KG1 (cell line): Measurements from ENCODE around the gene TSPAN13.

Source experiments
- DNase-seq: peaks from one replicate; lab custom pipeline; 2025; lab: John Stamatoyannopoulos, UW

TSPAN13 gene

GRCh38 chr7:16812542-16813231 lies 59.1 kb downstream of the TSPAN13 start:
- DNase-seq = no peak

- DNase-seq = no peak
Measured at GRCh38 chr7:16813232-16813616, 59.7 kb downstream of the TSPAN13 start.

DNA sequence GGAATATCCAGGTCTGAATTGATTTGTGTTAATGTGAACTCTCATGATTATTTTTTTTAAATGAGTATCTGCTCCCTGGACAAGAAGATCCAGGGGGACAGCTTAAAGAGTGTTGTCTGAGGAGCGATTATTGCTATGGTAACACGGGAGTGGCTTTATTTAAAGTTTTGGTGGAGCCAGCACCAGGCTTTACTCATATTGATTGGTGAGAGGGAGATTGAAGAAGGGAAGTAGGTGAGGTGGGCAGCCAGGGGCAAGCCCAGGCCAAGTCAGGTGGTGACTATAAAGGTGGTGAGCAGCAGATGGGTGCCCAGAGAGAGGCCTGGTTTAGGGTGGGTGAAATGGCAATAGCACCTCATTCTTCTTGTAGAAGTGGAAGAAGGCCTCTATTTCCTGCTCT lies 61.4 kb downstream of the TSPAN13 start:
- DNase-seq = no peak

DNA sequence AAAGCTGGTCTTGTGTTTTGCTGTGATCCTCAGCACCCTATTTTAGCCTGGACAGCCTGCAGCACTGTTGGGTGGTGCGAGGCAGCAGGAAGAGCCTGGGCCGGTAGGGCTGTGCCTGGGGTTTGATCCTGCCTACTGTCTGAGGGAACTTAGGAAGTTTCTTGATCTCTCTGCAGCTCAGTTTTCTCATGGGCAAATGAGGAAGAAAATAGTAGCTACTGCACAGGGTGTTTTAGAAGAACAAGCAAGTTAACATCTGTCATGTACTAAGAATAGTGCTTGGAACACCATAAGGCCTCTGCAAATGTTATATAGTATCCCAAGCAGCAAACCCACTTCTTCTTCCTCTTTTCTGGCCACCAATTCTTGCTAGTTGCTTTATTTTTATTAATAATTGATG lies 63.3 kb downstream of the TSPAN13 start:
- peak; percentile 20 for DNase-seq

- DNase-seq = no peak
Measured at GRCh38 chr7:16817536-16817935, 64.0 kb downstream of the TSPAN13 start.

GRCh38 chr7:16818732-16819131 lies 65.2 kb downstream of the TSPAN13 start:
- DNase-seq = no peak

GRCh38 chr7:16822029-16822428 lies 68.5 kb downstream of the TSPAN13 start:
- DNase-seq = no peak

- no peak for DNase-seq
Measured at GRCh38 chr7:16826060-16826459, 72.5 kb downstream of the TSPAN13 start.

- no peak for DNase-seq
Measured at GRCh38 chr7:16833373-16833772, 79.8 kb downstream of the TSPAN13 start.
